ENCODE data around the gene HDAC2.
"Not testable (repeated sequence)": the region's sequence is repeated elsewhere in the genome, so short reads cannot be mapped to it uniquely, and the experiment has no call there.

The HDAC2 gene

GRCh38 chr6:113970805-113971676, at the start of gene HDAC2:
Gene HDAC2, minus strand, starts transcription at chr6:113971148. Its CDS starts 240 bp downstream, at chr6:113970908.
- peak; percentile 82 for DNase-seq

- no peak for DNase-seq
These were observed 49.2 kb upstream of the HDAC2 start for GRCh38 chr6:114020196-114020595.

- DNase-seq: not testable (repeated sequence)
These were observed 46.2 kb upstream of the HDAC2 start for GRCh38 chr6:114017146-114017545.

GRCh38 chr6:114014106-114014505, 43.2 kb upstream of the HDAC2 start:
- DNase-seq: not testable (repeated sequence)

GRCh38 chr6:114011486-114011885, 40.5 kb upstream of the HDAC2 start:
- not testable (repeated sequence) for DNase-seq

- DNase-seq: no peak
These were observed 39.6 kb upstream of the HDAC2 start for GRCh38 chr6:114010540-114010939.

- no peak for DNase-seq
These were observed 38.2 kb upstream of the HDAC2 start for GRCh38 chr6:114009192-114009591.

- DNase-seq: no peak
These were observed 37.4 kb upstream of the HDAC2 start for GRCh38 chr6:114008331-114008730.

GRCh38 chr6:114007516-114007915, 36.6 kb upstream of the HDAC2 start:
- DNase-seq: no peak

- no peak for DNase-seq
These were observed 30.4 kb upstream of the HDAC2 start for GRCh38 chr6:114001354-114001753.

- DNase-seq: no peak
These were observed 29.1 kb upstream of the HDAC2 start for GRCh38 chr6:114000069-114000468.

- DNase-seq: no peak
These were observed 28.3 kb upstream of the HDAC2 start for GRCh38 chr6:113999284-113999683.

GRCh38 chr6:113998811-113999210, 27.9 kb upstream of the HDAC2 start:
- DNase-seq: no peak

GRCh38 chr6:113997116-113997515, 26.2 kb upstream of the HDAC2 start:
- no peak for DNase-seq

GRCh38 chr6:113995634-113996033, 24.7 kb upstream of the HDAC2 start:
- no peak for DNase-seq

GRCh38 chr6:113994934-113995342, 24.0 kb upstream of the HDAC2 start:
- DNase-seq: no peak

- DNase-seq: no peak
These were observed 18.7 kb upstream of the HDAC2 start for GRCh38 chr6:113989675-113990074.

GRCh38 chr6:113982675-113983074, 11.7 kb upstream of the HDAC2 start:
- not testable (repeated sequence) for DNase-seq

- DNase-seq: no peak
These were observed 11.2 kb upstream of the HDAC2 start for GRCh38 chr6:113982055-113982550.

GRCh38 chr6:113980937-113981554, 10.1 kb upstream of the HDAC2 start:
- DNase-seq: no peak

GRCh38 chr6:113979937-113980336, 9.0 kb upstream of the HDAC2 start:
- DNase-seq: no peak

GRCh38 chr6:113978084-113978675, 7.2 kb upstream of the HDAC2 start:
- no peak for DNase-seq

GRCh38 chr6:113976806-113977205, 5.9 kb upstream of the HDAC2 start:
- no peak for DNase-seq

- no peak for DNase-seq
These were observed 793 bp upstream of the HDAC2 start for GRCh38 chr6:113971741-113972140.
